Measurements from ENCODE around the gene GSK3B.
"Not testable (repeated sequence)": the region's sequence is repeated elsewhere in the genome, so short reads cannot be mapped to it uniquely, and the experiment has no call there.

GSK3B gene

DNA sequence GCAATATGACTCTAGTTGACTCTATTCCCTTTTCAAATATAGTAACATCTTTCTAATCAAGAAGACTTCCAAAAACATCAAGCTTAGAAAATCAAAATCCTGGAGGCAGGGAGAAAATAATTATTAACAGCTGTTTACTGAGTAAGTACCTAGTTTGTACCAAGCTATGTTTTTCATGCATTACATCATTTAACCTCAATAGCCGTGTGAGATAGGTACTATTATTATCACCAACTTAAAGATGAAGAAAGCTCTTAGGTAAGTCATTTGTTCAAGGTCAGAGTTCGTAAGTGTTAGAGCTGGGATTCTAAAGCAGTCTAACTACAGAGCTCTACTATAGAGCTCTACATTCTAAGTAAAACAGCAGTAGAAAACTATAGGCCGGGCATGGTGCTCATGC, 41.6 kb downstream of the GSK3B start:
- no peak for DNase-seq
- H3K4me3 ChIP-seq (ENCODE audit: low read depth, low read length): no peak overlapping the region
- H3K27me3 ChIP-seq (ENCODE audit: insufficient read depth, low read depth, severe bottlenecking): no peaks in the 10 kb centered on the region
- H3K9me3 ChIP-seq (ENCODE audit: severe bottlenecking): no peaks in the 10 kb centered on the region
- no peak overlapping the region for H3K27ac ChIP-seq
- TF ChIP-seq, protein P1, sequence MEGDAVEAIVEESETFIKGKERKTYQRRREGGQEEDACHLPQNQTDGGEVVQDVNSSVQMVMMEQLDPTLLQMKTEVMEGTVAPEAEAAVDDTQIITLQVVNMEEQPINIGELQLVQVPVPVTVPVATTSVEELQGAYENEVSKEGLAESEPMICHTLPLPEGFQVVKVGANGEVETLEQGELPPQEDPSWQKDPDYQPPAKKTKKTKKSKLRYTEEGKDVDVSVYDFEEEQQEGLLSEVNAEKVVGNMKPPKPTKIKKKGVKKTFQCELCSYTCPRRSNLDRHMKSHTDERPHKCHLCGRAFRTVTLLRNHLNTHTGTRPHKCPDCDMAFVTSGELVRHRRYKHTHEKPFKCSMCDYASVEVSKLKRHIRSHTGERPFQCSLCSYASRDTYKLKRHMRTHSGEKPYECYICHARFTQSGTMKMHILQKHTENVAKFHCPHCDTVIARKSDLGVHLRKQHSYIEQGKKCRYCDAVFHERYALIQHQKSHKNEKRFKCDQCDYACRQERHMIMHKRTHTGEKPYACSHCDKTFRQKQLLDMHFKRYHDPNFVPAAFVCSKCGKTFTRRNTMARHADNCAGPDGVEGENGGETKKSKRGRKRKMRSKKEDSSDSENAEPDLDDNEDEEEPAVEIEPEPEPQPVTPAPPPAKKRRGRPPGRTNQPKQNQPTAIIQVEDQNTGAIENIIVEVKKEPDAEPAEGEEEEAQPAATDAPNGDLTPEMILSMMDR (IDR thresholded peaks at IDR 0.05; ENCODE audit: low read depth, low read length): no peak
- H3K36me3 ChIP-seq: no peaks in the 10 kb centered on the region; the same call in 1 of the 2 replicates

DNA sequence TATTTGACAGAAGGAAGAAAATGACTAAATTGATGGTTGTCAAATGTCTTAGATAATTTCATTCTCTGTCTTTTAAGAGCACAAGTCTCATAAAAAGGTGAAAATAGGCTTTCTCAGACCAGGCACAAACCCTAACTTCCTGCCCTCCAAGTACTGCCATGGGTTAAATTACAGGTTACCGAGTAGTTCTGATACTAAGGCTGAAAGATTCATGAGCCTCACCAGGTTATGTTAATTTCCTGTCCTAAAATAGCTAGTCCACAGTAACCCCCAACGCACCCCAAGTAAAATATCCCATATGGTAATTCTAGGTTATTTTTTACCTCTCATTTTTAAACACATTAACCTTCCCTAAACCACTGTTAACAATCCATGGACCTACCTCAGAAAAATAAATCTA, 42.0 kb downstream of the GSK3B start:
- TF ChIP-seq, protein P1 (IDR thresholded peaks at IDR 0.05; ENCODE audit: low read depth, low read length): no peak
- DNase-seq: no peak
- H3K4me3 ChIP-seq (ENCODE audit: low read depth, low read length): no peak overlapping the region

DNA sequence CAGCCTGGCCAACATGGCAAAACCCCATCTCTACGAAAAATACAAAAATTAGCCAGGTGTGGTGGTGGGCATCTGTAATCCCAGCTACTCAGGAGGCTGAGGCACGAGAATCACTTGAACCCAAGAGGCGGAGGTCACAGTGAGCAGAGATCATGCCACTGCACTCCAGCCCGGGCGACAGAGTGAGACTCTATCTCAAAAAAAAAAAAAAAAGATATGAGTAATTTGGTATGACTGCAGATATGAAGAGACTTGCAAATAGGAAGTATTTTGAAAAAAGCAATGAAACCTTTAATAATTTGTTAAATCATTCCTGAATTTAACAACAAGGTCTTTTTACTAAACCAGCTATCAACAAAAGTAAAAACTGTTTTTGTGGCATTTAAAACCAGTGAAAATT, 42.7 kb downstream of the GSK3B start:
- DNase-seq; H3K4me3 ChIP-seq (ENCODE audit: low read depth, low read length); H3K9me3 ChIP-seq (ENCODE audit: severe bottlenecking); H3K27ac ChIP-seq; H3K36me3 ChIP-seq; H3K27me3 ChIP-seq (ENCODE audit: insufficient read depth, low read depth, severe bottlenecking): not testable (repeated sequence)

More for the DNA sequence above, 42.0 kb downstream of the GSK3B start:
- Histone ChIP-seq H3K9me3 (ENCODE audit: severe bottlenecking) (no peaks in the 10 kb centered on the region), H3K36me3 (no peaks in the 10 kb centered on the region; the same call in 1 of the 2 replicates), H3K27ac (no peak overlapping the region), H3K27me3 (ENCODE audit: insufficient read depth, low read depth, severe bottlenecking) (no peaks in the 10 kb centered on the region)

DNA sequence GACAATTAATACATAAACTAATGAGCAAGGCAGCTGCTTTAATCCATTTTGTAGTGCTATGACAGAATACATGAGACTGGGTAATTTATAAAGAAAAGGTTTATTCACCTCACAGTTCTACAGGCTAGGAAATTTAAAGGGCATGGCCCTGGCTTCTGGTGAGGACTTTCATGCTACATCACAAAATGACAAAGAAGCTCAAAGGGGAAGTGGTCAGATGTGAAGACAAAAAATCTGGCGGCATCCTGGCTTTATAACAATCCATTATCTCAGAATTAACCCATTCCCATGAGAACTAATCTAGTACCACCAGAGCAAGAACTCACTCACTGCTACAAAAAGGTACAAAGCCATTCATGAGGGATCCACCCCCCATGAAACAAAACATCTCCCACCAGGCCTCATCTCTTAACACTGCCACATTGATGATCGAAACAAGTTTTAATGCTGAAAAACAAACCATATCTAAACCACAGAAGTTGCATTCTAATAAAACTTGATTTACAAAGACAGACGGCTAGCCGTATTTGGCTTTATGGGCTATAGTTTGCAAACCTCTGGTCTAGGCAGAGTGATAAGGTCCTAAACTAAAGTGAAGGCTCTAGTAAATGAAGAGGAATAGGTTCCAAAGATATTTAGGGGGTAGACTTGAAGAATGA, 44.2 kb downstream of the GSK3B start:
- TF ChIP-seq, protein P1 (IDR thresholded peaks at IDR 0.05; ENCODE audit: low read depth, low read length): no peak
- Histone ChIP-seq H3K4me3 (ENCODE audit: low read depth, low read length) (no peak overlapping the region), H3K27me3 (ENCODE audit: insufficient read depth, low read depth, severe bottlenecking) (no peaks in the 10 kb centered on the region), H3K36me3 (no peaks in the 10 kb centered on the region; the same call in 1 of the 2 replicates), H3K9me3 (ENCODE audit: severe bottlenecking) (no peaks in the 10 kb centered on the region), H3K27ac (no peak overlapping the region)
- no peak for DNase-seq

DNA sequence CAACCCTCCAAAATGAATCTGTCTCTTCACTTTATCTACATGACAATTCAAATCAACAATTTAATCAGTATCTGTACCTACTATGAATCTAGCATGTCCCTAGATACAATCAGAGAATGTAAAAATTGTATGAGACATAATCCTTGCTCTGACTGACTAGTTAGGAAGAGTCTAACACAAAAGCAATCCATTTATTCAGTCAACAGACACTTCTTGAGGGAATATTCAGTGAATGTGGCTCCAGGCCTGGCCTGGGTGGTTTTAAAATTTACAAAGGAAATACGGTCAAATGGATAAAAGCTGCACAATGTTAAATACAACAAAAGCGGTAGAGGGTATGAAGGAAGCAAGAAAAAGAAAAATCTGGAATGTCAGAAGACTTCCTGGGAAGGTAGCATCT, 45.2 kb downstream of the GSK3B start:
- DNase-seq: no peak
- no peak overlapping the region for H3K4me3 ChIP-seq (ENCODE audit: low read depth, low read length)
- no peaks in the 10 kb centered on the region for H3K9me3 ChIP-seq (ENCODE audit: severe bottlenecking)
- TF ChIP-seq, protein P1 (IDR thresholded peaks at IDR 0.05; ENCODE audit: low read depth, low read length): no peak
- H3K27me3 ChIP-seq (ENCODE audit: insufficient read depth, low read depth, severe bottlenecking): no peaks in the 10 kb centered on the region
- H3K36me3 ChIP-seq: no peaks in the 10 kb centered on the region
- H3K27ac ChIP-seq: no peak overlapping the region

DNA sequence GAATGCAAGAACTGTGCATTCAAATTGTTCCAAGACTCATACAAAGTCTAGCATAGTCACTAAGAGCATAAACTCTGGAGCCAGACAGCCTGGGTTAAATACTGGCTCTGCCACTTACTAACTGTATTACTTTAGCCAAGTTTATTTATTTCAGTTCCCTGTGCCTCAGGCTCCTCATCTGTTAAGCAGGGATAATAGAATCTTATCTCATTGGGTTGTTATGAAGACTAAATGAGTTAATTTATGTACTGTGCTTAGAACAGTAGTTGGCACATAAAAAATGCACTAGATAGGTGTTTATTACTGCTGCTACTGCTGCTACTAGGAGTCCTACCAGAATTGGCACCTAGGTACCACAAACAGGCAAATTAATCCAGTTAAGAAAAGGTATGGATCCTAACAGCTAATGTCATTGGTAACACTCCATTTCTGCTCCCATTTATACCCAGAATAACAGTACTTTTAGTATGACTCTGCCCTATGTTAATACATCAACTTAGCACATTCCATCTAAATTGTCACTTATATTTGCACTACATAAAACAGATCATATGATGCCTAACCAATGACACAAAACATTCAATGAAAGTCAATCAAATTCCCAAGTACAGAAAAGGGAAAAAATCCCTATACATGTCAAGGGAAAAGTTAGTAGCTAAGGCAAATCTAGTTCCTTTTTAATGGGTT, 45.7 kb downstream of the GSK3B start:
- TF ChIP-seq, protein P1 (IDR thresholded peaks at IDR 0.05; ENCODE audit: low read depth, low read length): no peak
- DNase-seq: no peak
- Histone ChIP-seq H3K36me3 (no peaks in the 10 kb centered on the region), H3K27ac (no peak overlapping the region), H3K27me3 (ENCODE audit: insufficient read depth, low read depth, severe bottlenecking) (no peaks in the 10 kb centered on the region), H3K4me3 (ENCODE audit: low read depth, low read length) (no peak overlapping the region), H3K9me3 (ENCODE audit: severe bottlenecking) (no peaks in the 10 kb centered on the region)

Measured in WERI-Rb-1 (cell line).